A549 (cell line): Measurements from ENCODE around the gene KRABD2.

Experiments
- ATAC-seq, 2 experiments: fragments of 200-7000 bp in 1 of 2; fragments of >200 bp in 1 of 2; cut with Nextera tagmentation in 1 of 2; cut with Tn5 transposase in 1 of 2; 3 replicates each; pipeline versions ENCODE4 v1.8.0 to v1.9.1; 2018 to 2020; ENCODE audit warnings: mild to moderate bottlenecking in 1 of 2, moderate library complexity in 1 of 2
- CTCF ChIA-PET: fragments of 300-600 bp; sonication (Branson Sonifier 250); formaldehyde crosslinking; extraction: SDS; loops from one replicate; lab custom pipeline; 2021; ENCODE audit warnings: antibody characterized with exemption, inconsistent platforms; lab: Yijun Ruan, JAX
- POLR2A ChIA-PET: fragments of 350-600 bp; formaldehyde crosslinking; extraction: SDS; loops from one replicate; lab custom pipeline; 2021; ENCODE audit warnings: antibody characterized with exemption, inconsistent platforms; lab: Yijun Ruan, JAX
- DNase-seq, 2 experiments: peaks; one replicate each; pipeline versions ENCODE4 v3.0.0 to v3.0.0-alpha.2; 2011 to 2016; ENCODE audit warnings: low read depth in 1 of 2, low spot score in 1 of 2
- FAIRE-seq: peaks from 2 replicates; lab custom pipeline; 2011; peaks lifted over from hg19 to GRCh38; lab: Jason Lieb, UNC
- H3K27ac ChIP-seq, 2 experiments: fragments of >200 bp; sonication (Bioruptor Twin); formaldehyde crosslinking; 3 replicates each; pipeline ENCODE4 v1.5.1; 2016 to 2017
- H3K4me1 ChIP-seq: fragments of >200 bp; sonication (Bioruptor Twin); formaldehyde crosslinking; 3 replicates; pipeline ENCODE4 v1.6.1; 2016
- H3K4me2 ChIP-seq: fragments of >200 bp; sonication (Bioruptor Twin); formaldehyde crosslinking; 3 replicates; pipeline ENCODE4 v1.6.1; 2016
- H3K4me3 ChIP-seq: fragments of >200 bp; sonication (Bioruptor Twin); formaldehyde crosslinking; 3 replicates; pipeline ENCODE4 v1.5.1; 2016
- H3K9me3 ChIP-seq: fragments of >200 bp; sonication (Bioruptor Twin); formaldehyde crosslinking; 3 replicates; pipeline ENCODE4 v1.6.1; 2016
- ATOH8 ChIP-seq: fragments of 250-450 bp; sonication (Bioruptor Pico); IDR thresholded peaks from 2 replicates; pipeline ENCODE4 v1.5.0; 2020; ENCODE audit warnings: low read depth, mild to moderate bottlenecking, moderate library complexity
- BHLHE40 ChIP-seq: IDR thresholded peaks from 2 replicates; pipeline ENCODE4 v1.6.1; 2012; ENCODE audit warnings: low read depth, low read length, inconsistent platforms
- CBX8 ChIP-seq: fragments of 200-600 bp; sonication (generic); IDR thresholded peaks from 2 replicates; pipeline ENCODE4 v1.6.1; 2016
- CHD2 ChIP-seq: fragments of 150-350 bp; IDR thresholded peaks from 2 replicates; pipeline ENCODE4 v1.6.1; 2014; ENCODE audit warnings: low read length; ENCODE audit not compliant: partially characterized antibody
- CHD4 ChIP-seq: fragments of 200-600 bp; sonication (generic); IDR thresholded peaks from 2 replicates; pipeline ENCODE4 v1.6.1; 2016; ENCODE audit warnings: antibody characterized with exemption, mild to moderate bottlenecking, borderline replicate concordance
- EHF ChIP-seq: fragments of 250-450 bp; sonication (Bioruptor Pico); IDR thresholded peaks from 2 replicates; pipeline ENCODE4 v1.5.0; 2020; ENCODE audit warnings: mild to moderate bottlenecking
- EP300 ChIP-seq, 2 experiments: fragments of >200 bp; sonication (Bioruptor Twin); formaldehyde crosslinking; IDR thresholded peaks; 2 replicates in 1 of 2; 3 replicates in 1 of 2; pipeline ENCODE4 v1.6.1; 2016 to 2017
- ESRRA ChIP-seq: fragments of 150-350 bp; IDR thresholded peaks from 2 replicates; pipeline ENCODE4 v1.6.1; 2014; ENCODE audit warnings: mild to moderate bottlenecking, low read length, borderline replicate concordance
- FOSB ChIP-seq: fragments of 250-450 bp; sonication (Bioruptor Pico); IDR thresholded peaks from 2 replicates; pipeline ENCODE4 v1.5.0; 2020; ENCODE audit warnings: mild to moderate bottlenecking, moderate library complexity
- FOSL2 ChIP-seq, 2 experiments: fragments of 450-650 bp in 1 of 2; fragments of >200 bp in 1 of 2; sonication (Bioruptor Twin) in 1 of 2; formaldehyde crosslinking; IDR thresholded peaks; 2 replicates each; pipeline versions ENCODE4 v1.5.0 to v1.6.1; 2016 to 2020; ENCODE audit warnings: mild to moderate bottlenecking in 1 of 2, moderate library complexity in 1 of 2
- FOXS1 ChIP-seq: fragments of 250-450 bp; sonication (Bioruptor Pico); IDR thresholded peaks from 2 replicates; pipeline ENCODE4 v1.5.0; 2020; ENCODE audit warnings: mild to moderate bottlenecking, moderate library complexity
- GATA3 ChIP-seq: IDR thresholded peaks from 2 replicates; pipeline ENCODE4 v1.6.1; 2012; ENCODE audit warnings: borderline replicate concordance
- HES2 ChIP-seq: fragments of >200 bp; sonication (Bioruptor Twin); formaldehyde crosslinking; IDR thresholded peaks from 2 replicates; pipeline ENCODE4 v1.6.1; 2016
- HEYL ChIP-seq: fragments of 250-450 bp; sonication (Bioruptor Pico); IDR thresholded peaks from 2 replicates; pipeline ENCODE4 v1.8.0; 2021; ENCODE audit warnings: mild to moderate bottlenecking, moderate library complexity
- HOXB13 ChIP-seq: fragments of 250-450 bp; sonication (Bioruptor Pico); IDR thresholded peaks from 2 replicates; pipeline ENCODE4 v1.5.0; 2020; ENCODE audit warnings: low read depth, mild to moderate bottlenecking, moderate library complexity
- JUN ChIP-seq, 2 experiments: fragments of >200 bp; sonication (Bioruptor Twin); formaldehyde crosslinking; IDR thresholded peaks; 2 replicates in 1 of 2; 3 replicates in 1 of 2; pipeline ENCODE4 v1.6.1; 2016 to 2017
- KDM5A ChIP-seq: fragments of 200-600 bp; sonication (generic); IDR thresholded peaks from 2 replicates; pipeline ENCODE4 v1.6.1; 2016; ENCODE audit warnings: antibody characterized with exemption, mild to moderate bottlenecking
- MAFK ChIP-seq: fragments of 450-650 bp; IDR thresholded peaks from 2 replicates; pipeline ENCODE4 v1.6.1; 2014; ENCODE audit not compliant: partially characterized antibody
- MAZ ChIP-seq: fragments of 150-350 bp; IDR thresholded peaks from 2 replicates; pipeline ENCODE4 v1.6.1; 2014; ENCODE audit warnings: antibody characterized with exemption, low read depth, low read length, borderline replicate concordance
- MYC ChIP-seq: IDR thresholded peaks from 2 replicates; pipeline ENCODE4 v1.6.1; 2012; ENCODE audit warnings: mild to moderate bottlenecking, inconsistent platforms, low read length, improper control_type of control experiment, borderline replicate concordance
- NPAS2 ChIP-seq: fragments of 250-450 bp; sonication (Bioruptor Pico); IDR thresholded peaks from 2 replicates; pipeline ENCODE4 v1.8.0; 2022; ENCODE audit warnings: mild to moderate bottlenecking, moderate library complexity, borderline replicate concordance
- PBX3 ChIP-seq: IDR thresholded peaks from 2 replicates; pipeline ENCODE4 v1.6.1; 2012
- PHF8 ChIP-seq: fragments of 200-600 bp; sonication (generic); IDR thresholded peaks from 2 replicates; pipeline ENCODE4 v1.6.1; 2016; ENCODE audit warnings: low read depth, mild to moderate bottlenecking, antibody characterized with exemption, moderate library complexity, borderline replicate concordance
- POLR2A ChIP-seq: IDR thresholded peaks from 2 replicates; pipeline ENCODE4 v1.6.1; 2012; ENCODE audit warnings: mild to moderate bottlenecking, low read length
- RCOR1 ChIP-seq: fragments of 150-350 bp; IDR thresholded peaks from 2 replicates; pipeline ENCODE4 v1.6.1; 2014; ENCODE audit warnings: antibody characterized with exemption, low read length, low read depth
- RFX5 ChIP-seq: fragments of 450-650 bp; IDR thresholded peaks from 2 replicates; pipeline ENCODE4 v1.7.1; 2014; ENCODE audit warnings: antibody characterized with exemption, mild to moderate bottlenecking, moderate library complexity
- ZSCAN20 ChIP-seq: fragments of 250-450 bp; sonication (Bioruptor Pico); IDR thresholded peaks from 2 replicates; pipeline ENCODE4 v1.8.0; 2022; ENCODE audit warnings: mild to moderate bottlenecking, moderate library complexity
- WGBS: methylation state at CpG from one replicate; pipeline ENCODE4 v1.1.6; 2017; ENCODE audit errors: missing lambda C conversion rate; 5-methylcytosine and 5-hydroxymethylcytosine counted together
- TF ChIP-seq, protein P1 (sequence below): IDR thresholded peaks from 2 replicates; pipeline ENCODE4 v1.6.1; 2012; ENCODE audit warnings: low read depth, borderline replicate concordance
- TF ChIP-seq, protein P2 (sequence below): fragments of 200-600 bp; sonication (generic); IDR thresholded peaks from 2 replicates; pipeline ENCODE4 v1.6.1; 2016; ENCODE audit warnings: antibody characterized with exemption, mild to moderate bottlenecking, moderate library complexity

The KRABD2 gene

GRCh38 chr17:8387914-8388651, 11.6 kb upstream of the KRABD2 start:
- ATAC-seq (no peak), DNase-seq (no peak), FAIRE-seq (no peak)
- no peak overlapping the region for H3K27ac ChIP-seq
- POLR2A ChIA-PET: no interaction called here
- CTCF ChIA-PET: interaction anchor here (0.8 to 8.2 kb wide), 4 partner anchors 13 to 359 kb away, joined by 3 to 82 read pairs (median 4); no protein-coding TSS in a partner anchor
- 87% methylated on average over 7 of the region's 7 CpGs for WGBS
- H3K9me3 ChIP-seq: no peaks in the 10 kb centered on the region
- peaks cover 18% of the 10 kb centered on the region for H3K4me1 ChIP-seq
- TF ChIP-seq CBX8 (no peak), HES2 (no peak), CHD2 (no peak), PHF8 (no peak), KDM5A (no peak), MAFK (no peak), PBX3 (no peak), MAZ (no peak), GATA3 (no peak), FOSL2 (IDR thresholded peaks at IDR 0.05) (no peak), FOSL2 (CRISPR knock-in tag; IDR thresholded peaks at IDR 0.05) (no peak), MYC (no peak), RFX5 (no peak), FOXS1 (CRISPR knock-in tag) (no peak), HOXB13 (CRISPR knock-in tag) (no peak), HEYL (no peak), POLR2A (no peak), JUN (IDR thresholded peaks at IDR 0.05) (no peak)
- TF ChIP-seq, protein P1, sequence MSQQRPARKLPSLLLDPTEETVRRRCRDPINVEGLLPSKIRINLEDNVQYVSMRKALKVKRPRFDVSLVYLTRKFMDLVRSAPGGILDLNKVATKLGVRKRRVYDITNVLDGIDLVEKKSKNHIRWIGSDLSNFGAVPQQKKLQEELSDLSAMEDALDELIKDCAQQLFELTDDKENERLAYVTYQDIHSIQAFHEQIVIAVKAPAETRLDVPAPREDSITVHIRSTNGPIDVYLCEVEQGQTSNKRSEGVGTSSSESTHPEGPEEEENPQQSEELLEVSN: no peak
- H3K4me2 ChIP-seq: no peak overlapping the region
- H3K4me3 ChIP-seq: no peak overlapping the region

DNA sequence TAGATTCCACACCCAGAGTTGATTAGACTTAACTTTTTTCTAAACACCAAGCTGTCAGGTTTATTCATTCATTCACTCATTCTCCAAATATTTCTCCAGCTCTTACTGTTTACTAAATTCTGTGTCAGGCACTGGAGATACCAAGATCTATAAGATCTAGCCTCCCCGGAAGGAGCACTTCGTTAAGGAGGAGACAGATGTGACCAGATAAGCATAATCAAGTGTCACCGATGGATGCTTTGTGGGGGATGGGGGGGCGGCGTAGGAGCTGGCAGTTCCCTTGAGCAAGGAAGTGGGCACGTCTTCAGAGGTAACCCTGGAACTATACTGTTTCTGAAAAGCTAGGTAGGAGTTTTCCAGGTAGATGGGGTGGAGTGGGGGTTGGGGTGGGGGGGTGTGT, 10.3 kb upstream of the KRABD2 start:
- ChIA-PET CTCF (interaction anchor here (0.6 to 8.2 kb wide), 10 partner anchors 8 to 399 kb away, joined by 3 to 82 read pairs (median 3); no protein-coding TSS in a partner anchor), POLR2A (interaction anchor here (1.0 kb wide), 1 partner anchor 272 kb away, joined by 3 read pairs; no protein-coding TSS in a partner anchor)
- DNase-seq (no peak), ATAC-seq (no peak), FAIRE-seq (no peak)
- TF ChIP-seq FOSB (CRISPR knock-in tag) (no peak), NPAS2 (CRISPR knock-in tag) (no peak), CHD4 (no peak), RCOR1 (no peak), EHF (CRISPR knock-in tag) (no peak), MAZ (no peak), BHLHE40 (no peak), MYC (no peak), EP300 (IDR thresholded peaks at IDR 0.05) (no peak), ZSCAN20 (CRISPR knock-in tag) (no peak), ESRRA (no peak), ATOH8 (CRISPR knock-in tag) (no peak), MAFK (no peak), JUN (IDR thresholded peaks at IDR 0.05) (no peak)
- TF ChIP-seq, protein P2, sequence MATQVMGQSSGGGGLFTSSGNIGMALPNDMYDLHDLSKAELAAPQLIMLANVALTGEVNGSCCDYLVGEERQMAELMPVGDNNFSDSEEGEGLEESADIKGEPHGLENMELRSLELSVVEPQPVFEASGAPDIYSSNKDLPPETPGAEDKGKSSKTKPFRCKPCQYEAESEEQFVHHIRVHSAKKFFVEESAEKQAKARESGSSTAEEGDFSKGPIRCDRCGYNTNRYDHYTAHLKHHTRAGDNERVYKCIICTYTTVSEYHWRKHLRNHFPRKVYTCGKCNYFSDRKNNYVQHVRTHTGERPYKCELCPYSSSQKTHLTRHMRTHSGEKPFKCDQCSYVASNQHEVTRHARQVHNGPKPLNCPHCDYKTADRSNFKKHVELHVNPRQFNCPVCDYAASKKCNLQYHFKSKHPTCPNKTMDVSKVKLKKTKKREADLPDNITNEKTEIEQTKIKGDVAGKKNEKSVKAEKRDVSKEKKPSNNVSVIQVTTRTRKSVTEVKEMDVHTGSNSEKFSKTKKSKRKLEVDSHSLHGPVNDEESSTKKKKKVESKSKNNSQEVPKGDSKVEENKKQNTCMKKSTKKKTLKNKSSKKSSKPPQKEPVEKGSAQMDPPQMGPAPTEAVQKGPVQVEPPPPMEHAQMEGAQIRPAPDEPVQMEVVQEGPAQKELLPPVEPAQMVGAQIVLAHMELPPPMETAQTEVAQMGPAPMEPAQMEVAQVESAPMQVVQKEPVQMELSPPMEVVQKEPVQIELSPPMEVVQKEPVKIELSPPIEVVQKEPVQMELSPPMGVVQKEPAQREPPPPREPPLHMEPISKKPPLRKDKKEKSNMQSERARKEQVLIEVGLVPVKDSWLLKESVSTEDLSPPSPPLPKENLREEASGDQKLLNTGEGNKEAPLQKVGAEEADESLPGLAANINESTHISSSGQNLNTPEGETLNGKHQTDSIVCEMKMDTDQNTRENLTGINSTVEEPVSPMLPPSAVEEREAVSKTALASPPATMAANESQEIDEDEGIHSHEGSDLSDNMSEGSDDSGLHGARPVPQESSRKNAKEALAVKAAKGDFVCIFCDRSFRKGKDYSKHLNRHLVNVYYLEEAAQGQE: no peak
- Histone ChIP-seq H3K9me3 (no peaks in the 10 kb centered on the region), H3K4me3 (no peak overlapping the region), H3K27ac (no peak overlapping the region), H3K4me1 (peaks cover 16% of the 10 kb centered on the region), H3K4me2 (no peak overlapping the region)
- 72% methylated on average over 6 of the region's 6 CpGs for WGBS
